NCI-H1436 treated with DMSO at 0.1 percent for 48 hours (cell line): ENCODE results near the gene EIF4G3.
A peak's percentile ranks its signal among the peaks of the same experiment; 100 is the strongest.
"Not testable (repeated sequence)": the region's sequence is repeated elsewhere in the genome, so short reads cannot be mapped to it uniquely, and the experiment has no call there.

Experiments used
- DNase-seq: peaks from one replicate; lab custom pipeline; 2025; lab: John Stamatoyannopoulos, UW

Gene EIF4G3

GRCh38 chr1:21030181-21030580 is 146.5 kb downstream of the EIF4G3 start:
- DNase-seq, result no peak

GRCh38 chr1:21028520-21029145 is 148.1 kb downstream of the EIF4G3 start:
- no peak for DNase-seq

- DNase-seq, result no peak
Measured at GRCh38 chr1:21027805-21028204, 148.9 kb downstream of the EIF4G3 start.

- no peak for DNase-seq
Measured at GRCh38 chr1:21024918-21025317, 151.8 kb downstream of the EIF4G3 start.

GRCh38 chr1:21024136-21024896 is 152.4 kb downstream of the EIF4G3 start:
- DNase-seq, result not testable (repeated sequence)

GRCh38 chr1:21022279-21023040 is 154.2 kb downstream of the EIF4G3 start:
- DNase-seq, result peak; percentile 98

GRCh38 chr1:21021311-21021710 is 155.4 kb downstream of the EIF4G3 start:
- DNase-seq, result no peak

GRCh38 chr1:21020151-21020550 is 156.5 kb downstream of the EIF4G3 start:
- DNase-seq, result no peak

- DNase-seq, result no peak
Measured at GRCh38 chr1:21018673-21019072, 158.0 kb downstream of the EIF4G3 start.

GRCh38 chr1:21013510-21013909 is 163.2 kb downstream of the EIF4G3 start:
- no peak for DNase-seq

GRCh38 chr1:21012937-21013336 is 163.8 kb downstream of the EIF4G3 start:
- DNase-seq, result no peak

GRCh38 chr1:21007876-21008275 is 168.8 kb downstream of the EIF4G3 start:
- DNase-seq, result no peak

GRCh38 chr1:21005466-21006239 is 171.0 kb downstream of the EIF4G3 start:
- no peak for DNase-seq

GRCh38 chr1:21003281-21004045 is 173.2 kb downstream of the EIF4G3 start:
- DNase-seq, result no peak

GRCh38 chr1:21001042-21001441 is 175.7 kb downstream of the EIF4G3 start:
- no peak for DNase-seq

GRCh38 chr1:21000245-21000594 is 176.5 kb downstream of the EIF4G3 start:
- no peak for DNase-seq

- DNase-seq, result no peak
Measured at GRCh38 chr1:20999525-21000244, 177.0 kb downstream of the EIF4G3 start.

GRCh38 chr1:20998826-20999225 is 177.9 kb downstream of the EIF4G3 start:
- no peak for DNase-seq

- no peak for DNase-seq
Measured at GRCh38 chr1:20997602-20998224, 179.0 kb downstream of the EIF4G3 start.

GRCh38 chr1:20996554-20996953 is 180.1 kb downstream of the EIF4G3 start:
- no peak for DNase-seq
